Smooth muscle cell of the coronary artery (primary cell): ENCODE measurements around the gene GUK1. TPM values are rescaled to one million over a fixed set of nuclear protein-coding genes. Genes with fewer than 3 reads are reported as not detected.

Experiments
- total RNA-seq: library from RNA; depleted of rRNA; stranded (reverse); fragments of >200 nt; gene quantifications from 2 replicates; pipeline ENCODE4 v1.2.3, GENCODE V29; 2014; ENCODE audit warnings: low replicate concordance

The GUK1 gene
- 640 and 916 TPM in 2 replicates for total RNA-seq

GRCh38 chr1:228139931-228140723 is at the start of gene GUK1:
GUK1 (plus strand) TSS chr1:228140279; CDS start chr1:228140303, 24 bp downstream.

GRCh38 chr1:228102791-228103620 is 37.1 kb upstream of the GUK1 start, which contains the start of gene C1orf35:
C1orf35 (minus strand) TSS chr1:228103325; CDS start chr1:228103227, 98 bp downstream.

GRCh38 chr1:228109073-228109961 is 30.8 kb upstream of the GUK1 start, which contains the start of gene MRPL55:
MRPL55 (minus strand) TSS chr1:228109299; CDS start chr1:228108260, 1,039 bp downstream.

GRCh38 chr1:228149406-228150119 is 9.5 kb downstream of the GUK1 start, which contains the start of gene GJC2:
GJC2 (plus strand) TSS chr1:228149930; CDS start chr1:228157759, 7,829 bp downstream.

GRCh38 chr1:228165372-228166169 is 25.5 kb downstream of the GUK1 start, which contains the start of gene IBA57:
IBA57 (plus strand) TSS chr1:228165804; CDS start chr1:228165817, 13 bp downstream.

Other genes starting within 250 kb of the GUK1 start
- 0.23 and 0.70 TPM in 2 replicates for gene WNT9A, start 192.3 kb upstream of the GUK1 start, total RNA-seq
- gene WNT3A, start 133.3 kb upstream of the GUK1 start, total RNA-seq, result not detected in 2 replicates
- gene ARF1, start 57.6 kb upstream of the GUK1 start, total RNA-seq, result 294 and 435 TPM in 2 replicates
- gene C1orf35, start 37.0 kb upstream of the GUK1 start, total RNA-seq, result 3.9 and 6.9 TPM in 2 replicates
- 78.5 and 80.0 TPM in 2 replicates for gene MRPL55, start 31.0 kb upstream of the GUK1 start, total RNA-seq
- gene GJC2, start 9.7 kb downstream of the GUK1 start, total RNA-seq, result 2.7 and 4.1 TPM in 2 replicates
- gene IBA57, start 25.5 kb downstream of the GUK1 start, total RNA-seq, result 1.5 and 2.3 TPM in 2 replicates
- 3.7 and 20.0 TPM in 2 replicates for gene OBSCN, start 67.8 kb downstream of the GUK1 start, total RNA-seq